Heart right ventricle (tissue), 16 donors: ENCODE results near the gene KLK11. TPM values are rescaled to one million over a fixed set of nuclear protein-coding genes. Genes with fewer than 3 reads are reported as not detected.
"Not testable (repeated sequence)": the region's sequence is repeated elsewhere in the genome, so short reads cannot be mapped to it uniquely, and the experiment has no call there.

ENCODE experiments used
- ATAC-seq, 8 donors: fragments of 200-7000 bp; cut with Tn5 transposase; one replicate each; pipeline ENCODE4 v1.9.1; 2020; ENCODE audit warnings: mild to moderate bottlenecking in 8 of 8, moderate library complexity in 8 of 8, moderate number of reproducible peaks in 1 of 8
- DNase-seq, 2 donors: peaks; one replicate each; pipeline ENCODE4 v3.0.0-alpha.2; 2020
- H3K27ac ChIP-seq, 10 donors: fragments of 200-600 bp; sonication (generic) in 2 of 10; one replicate each; pipeline versions ENCODE4 v1.5.0 to v1.8.0; 2020 to 2022; ENCODE audit warnings: mild to moderate bottlenecking in 3 of 10
- H3K27me3 ChIP-seq, 7 donors: fragments of 200-600 bp; one replicate each; pipeline ENCODE4 v1.8.0; 2021 to 2022; ENCODE audit warnings: mild to moderate bottlenecking in 2 of 7
- H3K36me3 ChIP-seq, 9 donors: fragments of 200-600 bp; sonication (generic) in 1 of 9; one replicate each; pipeline versions ENCODE4 v1.5.0 to v1.8.0; 2020 to 2022; ENCODE audit warnings: mild to moderate bottlenecking in 2 of 9
- H3K4me1 ChIP-seq, 9 donors: fragments of 200-600 bp; sonication (generic) in 1 of 9; one replicate each; pipeline versions ENCODE4 v1.5.0 to v1.8.0; 2020 to 2022; ENCODE audit warnings: mild to moderate bottlenecking in 4 of 9
- H3K4me3 ChIP-seq, 10 donors: fragments of 200-600 bp; sonication (generic) in 2 of 10; one replicate each; pipeline versions ENCODE4 v1.5.0 to v1.8.0; 2020 to 2022; ENCODE audit warnings: mild to moderate bottlenecking in 7 of 10, moderate library complexity in 2 of 10
- H3K9me3 ChIP-seq, 11 donors: fragments of 200-600 bp in 10 of 11; sonication (generic) in 2 of 11; one replicate each; pipeline versions ENCODE4 v1.5.0 to v1.8.0; 2013 to 2022; ENCODE audit warnings: mild to moderate bottlenecking in 2 of 11, control low read depth in 1 of 11, moderate library complexity in 1 of 11
- WGBS, 2 donors: extraction: QIAGEN DNeasy Blood & Tissue Kit; methylation state at CpG; one replicate each; pipeline ENCODE4 v1.1.7; 2013; ENCODE audit warnings: inconsistent platforms in 1 of 2; 5-methylcytosine and 5-hydroxymethylcytosine counted together
- intact Hi-C, 10 donors: fragments of 100-400 bp; cut with DNase I; formaldehyde crosslinking; loops; one replicate each; pipeline versions ENCODE4 v1.11.1 to v1.14.2; 2022
- polyA plus RNA-seq, 2 donors: library from polyadenylated mRNA; stranded (reverse); fragments of 200-250 nt; gene quantifications; one replicate each; pipeline ENCODE4 v1.2.3, GENCODE V29; 2013
- total RNA-seq, 10 donors: library from RNA; stranded (reverse); fragmentation: NEBNext Ultra II Directional in 3 of 10; extraction: Animal tissue kit (Norgen Biotek cat#: 25700) in 3 of 10; gene quantifications; one replicate each; pipeline versions ENCODE4 v1.2.1 to v1.2.4, GENCODE V29; 2021 to 2023
- TF ChIP-seq, protein P1 (sequence below), 9 donors: fragments of 200-600 bp; sonication (generic) in 2 of 9; IDR thresholded peaks; one replicate each; pipeline versions ENCODE4 v1.5.0 to v1.8.0; 2021 to 2022; ENCODE audit warnings: antibody characterized with exemption in 9 of 9, mild to moderate bottlenecking in 5 of 9, moderate library complexity in 1 of 9
- donor health status: Arrhythmogenic right ventricular cardiomyopathy.
- donor health status: ischemic (EF 13 %, LVEDD 7.1; RV severe dilation, severe dysfunction).
- donor health status: healthy with polysubstance abuse.
- donor health status: DM: no; HTN: yes; CAD: no.
- donor health status: DM: no; HTN: no; CAD: no.
- donor health status: ischemic (EF 25% LVEDD 6.9; RV normal size, moderate dysfunction).
- donor health status: ischemic (EF 25% LVEDD 5.7; RV mildly dilated, moderate dysfunction).
- donor health status: healthy.
- donor health status: DM: yes; HTN: yes; CAD: no.
- donor health status: Ischemic cardiomyopathy.
- donor health status: ischemic (EF 35%, LVEDD 5.7; RV mildly dilated, moderate dysfunction).
- donor health status: nonischemic (EF 11% LVEDD 7.7; RV severe dilation, severe dysfunction).
- donor health status: DM: yes; HTN: yes; CAD: no.
- donor health status: PGD.
- donor health status: ischemic (EF 29% LVEDD 5.4; RV normal size, mild dysfunction).
- donor health status: nonischemic (EF 23%, LVEDD 6.1; RV moderate dilation, normal function).

Gene KLK11
- total and polyA plus RNA-seq, 12 donors = 0.27 to 0.59 (median 0.43) TPM; not detected in 6

DNA sequence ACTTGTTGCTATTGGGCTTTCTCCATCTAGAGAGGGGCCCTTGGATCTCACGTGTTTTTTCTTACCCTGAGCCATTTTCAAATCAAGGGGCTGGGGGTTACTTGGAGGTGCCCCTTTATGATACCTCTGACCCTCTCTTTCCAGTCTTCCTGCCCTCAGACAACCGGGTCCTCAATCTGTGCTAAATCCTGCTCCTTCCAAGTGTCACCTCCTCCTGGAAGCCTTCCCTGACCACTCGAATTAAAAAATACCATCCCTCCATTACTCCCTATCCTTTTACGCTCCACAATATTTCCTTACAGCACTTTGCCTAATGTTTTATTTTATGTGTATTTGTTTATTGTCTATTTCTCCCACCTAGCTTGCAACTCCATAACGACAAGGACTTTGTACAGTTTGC, 28.4 kb downstream of the KLK11 start:
- TF ChIP-seq, protein P1, sequence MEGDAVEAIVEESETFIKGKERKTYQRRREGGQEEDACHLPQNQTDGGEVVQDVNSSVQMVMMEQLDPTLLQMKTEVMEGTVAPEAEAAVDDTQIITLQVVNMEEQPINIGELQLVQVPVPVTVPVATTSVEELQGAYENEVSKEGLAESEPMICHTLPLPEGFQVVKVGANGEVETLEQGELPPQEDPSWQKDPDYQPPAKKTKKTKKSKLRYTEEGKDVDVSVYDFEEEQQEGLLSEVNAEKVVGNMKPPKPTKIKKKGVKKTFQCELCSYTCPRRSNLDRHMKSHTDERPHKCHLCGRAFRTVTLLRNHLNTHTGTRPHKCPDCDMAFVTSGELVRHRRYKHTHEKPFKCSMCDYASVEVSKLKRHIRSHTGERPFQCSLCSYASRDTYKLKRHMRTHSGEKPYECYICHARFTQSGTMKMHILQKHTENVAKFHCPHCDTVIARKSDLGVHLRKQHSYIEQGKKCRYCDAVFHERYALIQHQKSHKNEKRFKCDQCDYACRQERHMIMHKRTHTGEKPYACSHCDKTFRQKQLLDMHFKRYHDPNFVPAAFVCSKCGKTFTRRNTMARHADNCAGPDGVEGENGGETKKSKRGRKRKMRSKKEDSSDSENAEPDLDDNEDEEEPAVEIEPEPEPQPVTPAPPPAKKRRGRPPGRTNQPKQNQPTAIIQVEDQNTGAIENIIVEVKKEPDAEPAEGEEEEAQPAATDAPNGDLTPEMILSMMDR (IDR thresholded peaks at IDR 0.05) = no peak
- intact Hi-C loops = no loop called here
- no peak for DNase-seq
- no peaks in the 10 kb centered on the region for H3K36me3 ChIP-seq
- peaks cover 0 to 6% (median 0%) of the 10 kb centered on the region in 11 donors for H3K9me3 ChIP-seq
- no peaks in the 10 kb centered on the region for H3K4me1 ChIP-seq
- no peak overlapping the region for H3K4me3 ChIP-seq
- peaks cover 6 to 59% (median 50%) of the 10 kb centered on the region in 7 donors for H3K27me3 ChIP-seq
- H3K27ac ChIP-seq = no peak overlapping the region
- WGBS, 2 donors = 67 to 77% methylated on average over 5 of the region's 5 CpGs
- ATAC-seq = no peak

DNA sequence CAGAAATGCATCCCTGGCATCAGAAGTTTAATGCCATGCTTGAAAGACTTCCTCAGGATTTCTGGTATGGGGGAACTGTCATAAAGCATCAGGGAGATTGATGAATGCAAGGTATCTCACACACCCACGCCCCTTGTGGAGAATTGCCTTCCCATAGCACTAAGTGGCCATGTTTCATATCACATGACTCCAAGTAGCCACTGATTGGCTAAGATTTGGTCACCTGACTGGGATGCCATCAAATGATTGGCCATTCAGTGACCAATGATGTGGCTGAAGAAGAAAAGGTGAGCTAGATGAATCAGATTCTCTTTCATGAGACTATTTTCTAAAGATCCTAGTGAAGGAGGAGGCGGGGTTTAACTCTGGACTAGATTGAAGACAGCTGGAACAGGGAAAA, 32.3 kb downstream of the KLK11 start:
- WGBS, 2 donors = 74 to 87% methylated on average over 2 of the region's 2 CpGs
- Histone ChIP-seq H3K27me3 (peaks cover 0 to 51% (median 22%) of the 10 kb centered on the region in 7 donors), H3K4me3 (no peak overlapping the region), H3K36me3 (no peaks in the 10 kb centered on the region), H3K27ac (no peak overlapping the region), H3K9me3 (peaks cover 0 to 6% (median 0%) of the 10 kb centered on the region in 11 donors), H3K4me1 (no peaks in the 10 kb centered on the region)
- no peak for ATAC-seq
- intact Hi-C loops = no loop called here
- DNase-seq = no peak
- TF ChIP-seq, protein P1 (IDR thresholded peaks at IDR 0.05) = no peak

DNA sequence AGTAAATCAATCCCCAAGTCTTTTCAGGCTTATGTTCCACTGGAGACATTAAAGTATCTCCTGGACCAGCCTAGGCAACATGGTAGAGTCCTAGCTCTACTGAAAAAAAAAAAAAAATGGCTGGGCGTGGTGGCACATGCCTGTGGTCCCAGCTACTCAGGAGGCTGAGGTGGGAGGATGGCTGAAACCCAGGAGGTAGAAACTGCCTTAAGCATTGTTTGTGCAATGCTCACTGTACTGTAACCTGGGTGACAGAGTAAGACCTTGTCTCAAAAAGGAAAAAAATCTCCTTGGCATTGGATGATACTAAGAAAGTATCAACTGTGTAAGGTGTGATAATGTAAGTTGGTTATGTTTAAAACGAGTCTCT, 33.8 kb downstream of the KLK11 start:
- ATAC-seq (no peak), DNase-seq (no peak)
- peaks cover 0 to 52% (median 20%) of the 10 kb centered on the region in 7 donors for H3K27me3 ChIP-seq
- H3K27ac ChIP-seq = no peak overlapping the region
- intact Hi-C loops = no loop called here
- TF ChIP-seq, protein P1 (IDR thresholded peaks at IDR 0.05) = no peak
- no peaks in the 10 kb centered on the region for H3K36me3 ChIP-seq
- no peaks in the 10 kb centered on the region for H3K4me1 ChIP-seq
- 68 to 71% methylated on average over 2 of the region's 2 CpGs for WGBS, 2 donors
- H3K9me3 ChIP-seq = peaks cover 0 to 6% (median 0%) of the 10 kb centered on the region in 11 donors
- no peak overlapping the region for H3K4me3 ChIP-seq

DNA sequence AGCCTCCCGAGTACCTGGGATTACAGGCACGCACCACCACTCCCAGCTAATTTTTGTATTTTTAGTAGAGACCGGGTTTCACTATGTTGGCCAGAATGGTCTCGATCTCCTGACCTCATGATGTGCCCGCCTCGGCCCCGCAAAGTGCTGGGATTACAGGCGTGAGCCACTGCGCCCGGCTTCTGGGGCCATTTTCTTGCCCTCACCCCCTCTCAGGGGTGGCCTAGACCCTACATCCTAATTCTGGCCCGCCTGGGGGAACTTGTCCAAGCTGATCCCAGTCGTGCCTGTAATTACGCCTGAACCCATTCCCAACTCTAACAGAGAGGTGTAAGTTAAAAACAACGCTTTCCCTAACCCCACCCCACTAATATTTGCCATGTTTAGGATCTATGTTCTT, 42.0 kb downstream of the KLK11 start:
- 80 to 86% methylated on average over 14 of the region's 14 CpGs for WGBS, 2 donors
- H3K27me3 ChIP-seq = peaks cover 0 to 64% (median 35%) of the 10 kb centered on the region in 7 donors
- not testable (repeated sequence) for H3K27ac ChIP-seq

DNA sequence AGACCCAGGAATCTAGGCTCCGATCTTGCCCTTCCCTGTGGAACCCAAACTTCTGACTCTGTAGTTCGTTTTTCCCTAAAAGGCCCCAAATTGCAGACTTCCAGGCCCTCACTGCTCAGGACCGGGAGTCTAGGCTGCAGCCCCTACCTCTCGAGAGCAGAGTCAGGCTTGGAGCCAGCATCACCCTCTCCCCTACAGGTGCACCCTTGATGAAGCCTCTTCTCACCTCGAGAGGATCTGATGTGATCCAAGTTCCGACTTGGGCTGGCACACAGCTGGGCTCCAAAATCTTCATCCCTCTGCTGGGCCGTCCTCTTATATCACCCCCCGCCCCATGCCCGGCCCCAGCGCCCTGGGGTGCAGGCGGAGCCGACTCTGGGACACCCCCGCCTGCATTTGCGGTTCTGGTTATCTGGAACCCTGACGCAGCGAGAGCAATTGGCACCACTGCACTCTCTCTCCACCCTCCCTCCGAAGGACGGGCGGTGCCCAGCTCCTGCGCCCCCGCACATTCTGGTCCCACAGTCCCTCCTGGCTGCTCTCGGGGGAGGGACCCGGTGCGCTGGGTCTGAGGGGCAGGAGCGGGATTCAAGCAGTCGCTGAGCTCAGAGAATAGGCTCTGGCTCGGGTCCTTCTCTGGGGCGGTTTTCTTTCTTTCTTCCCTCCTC, 42.7 kb downstream of the KLK11 start, which contains the start of gene KLK7:
KLK7 (minus strand) TSS at position 293 of the 668 bp plus-strand sequence. CDS start 1,518 bp downstream, outside the sequence.
- TF ChIP-seq, protein P1 (IDR thresholded peaks at IDR 0.05) = no peak
- DNase-seq (no peak), ATAC-seq (no peak)
- 14 to 17% methylated on average over 28 of the region's 28 CpGs for WGBS, 2 donors
- no peak within 1 kb of the TSS for H3K4me3 ChIP-seq
- no peaks in the 10 kb centered on the region for H3K36me3 ChIP-seq
- no peaks in the 10 kb centered on the region for H3K4me1 ChIP-seq
- H3K27ac ChIP-seq = no peak within 1 kb of the TSS
- peaks cover 0 to 60% (median 38%) of the 10 kb centered on the region in 7 donors for H3K27me3 ChIP-seq
- no peaks in the 10 kb centered on the region for H3K9me3 ChIP-seq
- intact Hi-C loops = no loop called here

More for the DNA sequence above, 42.0 kb downstream of the KLK11 start:
- intact Hi-C loops, H3K9me3 ChIP-seq, ATAC-seq, H3K4me1 ChIP-seq, H3K4me3 ChIP-seq, H3K36me3 ChIP-seq, DNase-seq: not testable (repeated sequence)
